Choroid plexus epithelial cell (primary cell): ENCODE data around the gene ACOT11.

ENCODE experiments used
- DNase-seq: peaks from one replicate; pipeline ENCODE4 v3.0.0-alpha.2; 2010; ENCODE audit warnings: low read depth
- H3K4me3 ChIP-seq: 2 replicates; pipeline ENCODE4 v1.5.1; 2011; ENCODE audit warnings: low read depth, mild to moderate bottlenecking, control low read depth, low read length, moderate library complexity
- TF ChIP-seq, protein P1 (sequence below): conservative IDR thresholded peaks from 2 replicates; pipeline ENCODE4 v1.5.1; 2011; ENCODE audit warnings: low read depth, mild to moderate bottlenecking, control low read depth, inconsistent platforms, low read length, moderate library complexity

ACOT11 gene

DNA sequence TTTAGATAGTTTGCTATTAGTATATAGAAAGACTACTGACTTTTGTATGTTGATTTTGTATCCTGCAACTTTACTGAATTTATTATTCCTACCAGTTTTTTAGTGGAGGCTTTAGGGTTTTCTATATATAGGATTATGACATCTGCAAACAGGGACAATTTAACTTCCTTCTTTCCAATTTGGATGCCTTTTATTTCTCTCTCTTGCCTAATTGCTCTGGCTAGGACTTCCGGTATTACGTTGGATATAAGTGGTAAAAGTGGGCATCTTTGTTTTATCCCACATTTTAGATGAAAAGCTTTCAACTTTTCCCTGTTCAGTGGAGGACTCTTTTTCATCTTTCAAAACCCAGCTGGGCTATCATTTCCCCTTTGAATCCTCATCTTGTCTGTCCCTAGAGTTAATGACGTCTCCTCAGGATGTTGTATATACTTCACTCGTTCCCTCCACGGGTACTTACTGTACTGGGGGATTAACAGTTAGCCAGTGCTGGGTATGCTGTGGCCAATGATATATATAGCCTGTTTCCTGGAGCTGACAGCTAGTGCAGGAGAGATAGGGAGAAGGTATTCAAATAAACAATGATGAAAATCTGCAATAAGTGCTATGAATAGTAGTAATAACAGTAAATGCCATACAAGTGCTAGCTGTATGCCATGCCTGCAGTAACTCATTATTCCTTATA is 9.8 kb downstream of the ACOT11 start:
- H3K4me3 ChIP-seq: no peak overlapping the region
- TF ChIP-seq, protein P1, sequence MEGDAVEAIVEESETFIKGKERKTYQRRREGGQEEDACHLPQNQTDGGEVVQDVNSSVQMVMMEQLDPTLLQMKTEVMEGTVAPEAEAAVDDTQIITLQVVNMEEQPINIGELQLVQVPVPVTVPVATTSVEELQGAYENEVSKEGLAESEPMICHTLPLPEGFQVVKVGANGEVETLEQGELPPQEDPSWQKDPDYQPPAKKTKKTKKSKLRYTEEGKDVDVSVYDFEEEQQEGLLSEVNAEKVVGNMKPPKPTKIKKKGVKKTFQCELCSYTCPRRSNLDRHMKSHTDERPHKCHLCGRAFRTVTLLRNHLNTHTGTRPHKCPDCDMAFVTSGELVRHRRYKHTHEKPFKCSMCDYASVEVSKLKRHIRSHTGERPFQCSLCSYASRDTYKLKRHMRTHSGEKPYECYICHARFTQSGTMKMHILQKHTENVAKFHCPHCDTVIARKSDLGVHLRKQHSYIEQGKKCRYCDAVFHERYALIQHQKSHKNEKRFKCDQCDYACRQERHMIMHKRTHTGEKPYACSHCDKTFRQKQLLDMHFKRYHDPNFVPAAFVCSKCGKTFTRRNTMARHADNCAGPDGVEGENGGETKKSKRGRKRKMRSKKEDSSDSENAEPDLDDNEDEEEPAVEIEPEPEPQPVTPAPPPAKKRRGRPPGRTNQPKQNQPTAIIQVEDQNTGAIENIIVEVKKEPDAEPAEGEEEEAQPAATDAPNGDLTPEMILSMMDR: no peak
- no peak for DNase-seq

DNA sequence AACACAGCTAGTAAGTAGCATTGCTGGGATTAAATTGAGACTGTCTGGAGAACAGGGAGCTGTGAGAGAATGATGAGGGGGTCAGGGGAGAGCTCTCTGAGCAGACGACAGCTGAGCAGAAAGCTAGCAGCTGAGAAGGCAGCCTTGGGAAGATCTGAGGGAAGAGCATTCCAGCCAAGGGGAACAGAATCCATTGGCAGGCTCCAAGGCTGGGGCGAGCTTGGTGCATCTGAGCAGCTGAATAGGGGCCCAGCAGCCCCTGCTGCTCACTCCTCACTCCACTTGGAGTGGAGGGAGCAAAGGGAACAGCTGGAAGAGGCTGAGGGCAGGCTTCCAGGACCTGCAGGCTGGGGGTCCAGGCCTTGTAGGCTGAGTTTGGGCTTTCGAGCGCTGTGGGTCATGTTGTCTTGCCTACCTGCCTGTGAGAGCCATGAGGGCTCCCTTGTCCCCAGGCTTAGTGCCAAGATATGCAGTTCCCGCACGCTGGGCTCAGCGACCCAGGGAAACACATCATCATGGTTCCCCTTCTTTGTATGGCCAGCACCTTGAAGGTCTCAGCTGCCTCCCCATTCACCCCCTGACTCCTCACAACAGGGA is 10.5 kb downstream of the ACOT11 start:
- DNase-seq: no peak
- TF ChIP-seq, protein P1: no peak
- H3K4me3 ChIP-seq: no peak overlapping the region

DNA sequence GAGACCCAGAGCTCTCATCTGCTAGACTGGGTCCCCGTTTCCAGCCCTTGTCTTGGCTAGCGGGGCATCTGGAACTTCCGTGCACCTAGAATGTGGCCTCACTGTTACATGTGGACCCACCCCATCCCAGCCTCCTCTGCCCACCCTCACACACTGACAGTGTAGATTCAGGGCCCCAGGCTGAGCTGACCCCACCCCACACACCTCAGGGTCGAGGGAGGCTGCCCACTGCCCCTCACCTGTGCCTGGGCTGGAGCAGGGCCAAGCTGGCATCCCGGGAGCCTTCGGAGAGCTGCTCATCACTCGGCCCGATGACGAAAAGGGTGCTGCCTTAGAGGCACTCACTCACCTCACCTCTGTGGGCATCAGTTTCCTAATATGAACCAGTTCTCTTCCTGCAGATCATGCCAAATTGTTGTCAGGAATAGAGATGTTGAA is 11.1 kb downstream of the ACOT11 start:
- no peak overlapping the region for H3K4me3 ChIP-seq
- TF ChIP-seq, protein P1: no peak
- no peak for DNase-seq

DNA sequence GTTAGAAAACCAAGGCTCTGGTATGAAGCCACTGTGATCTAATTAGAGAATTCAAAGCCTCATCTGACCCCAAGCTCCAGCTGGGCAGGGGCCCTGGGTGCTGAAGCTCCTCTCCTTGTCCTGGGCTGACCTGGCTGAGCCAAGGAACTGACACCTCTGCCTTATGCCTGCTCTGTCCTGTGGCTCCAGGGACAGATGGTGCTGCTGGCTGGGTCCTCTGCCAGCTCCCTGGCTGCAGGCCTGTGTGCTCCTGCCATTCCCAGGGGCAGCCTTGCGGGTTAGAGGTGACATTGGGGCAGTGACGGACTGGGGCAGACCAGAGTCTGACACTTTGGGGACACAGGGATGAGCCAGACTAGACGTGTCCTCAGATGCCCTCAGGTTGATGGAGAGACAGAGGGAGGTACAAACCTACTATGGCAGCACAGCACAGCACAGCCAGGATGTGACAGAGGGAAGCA is 11.8 kb downstream of the ACOT11 start:
- DNase-seq: no peak
- no peak overlapping the region for H3K4me3 ChIP-seq
- TF ChIP-seq, protein P1: no peak

DNA sequence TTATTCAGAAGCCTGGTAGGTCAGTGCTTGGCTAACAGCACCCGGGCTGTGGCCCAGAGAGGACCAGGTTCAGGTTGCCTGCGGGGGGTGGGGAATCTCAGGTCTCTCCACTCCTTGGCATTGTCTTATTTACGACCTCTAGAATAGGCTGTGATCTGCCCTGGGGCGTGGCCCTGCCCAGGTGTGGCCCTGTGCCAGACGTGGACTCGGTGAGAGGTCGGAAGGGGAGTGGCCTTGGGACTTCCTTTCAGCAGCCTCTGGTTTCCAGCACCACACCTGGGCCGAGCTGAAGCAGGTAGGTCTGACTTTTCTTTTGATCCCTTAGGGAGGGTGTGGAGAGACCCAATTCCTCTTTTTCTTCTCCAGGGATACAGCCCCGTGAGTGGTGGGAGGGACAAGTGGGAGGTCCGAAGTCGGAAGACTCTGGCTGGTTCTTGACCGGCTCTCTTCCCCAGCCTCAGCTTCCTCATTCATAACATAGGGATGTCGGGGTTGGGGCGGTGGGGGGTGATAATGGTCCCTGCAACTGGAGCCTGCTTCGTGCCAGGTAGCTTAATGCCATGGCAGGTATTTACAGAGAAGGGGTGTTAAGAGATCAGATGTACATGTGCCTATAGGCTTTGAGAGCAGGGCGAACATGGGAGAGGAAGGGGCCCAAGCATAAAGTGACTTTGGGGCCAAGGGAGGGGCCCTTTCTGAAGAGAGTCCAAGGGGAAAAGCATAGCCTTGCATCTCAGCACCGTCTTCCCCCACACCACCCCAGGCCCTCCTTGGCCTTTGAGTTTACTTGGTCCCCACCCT is 16.5 kb downstream of the ACOT11 start:
- DNase-seq: no peak
- no peak overlapping the region for H3K4me3 ChIP-seq
- TF ChIP-seq, protein P1: no peak

DNA sequence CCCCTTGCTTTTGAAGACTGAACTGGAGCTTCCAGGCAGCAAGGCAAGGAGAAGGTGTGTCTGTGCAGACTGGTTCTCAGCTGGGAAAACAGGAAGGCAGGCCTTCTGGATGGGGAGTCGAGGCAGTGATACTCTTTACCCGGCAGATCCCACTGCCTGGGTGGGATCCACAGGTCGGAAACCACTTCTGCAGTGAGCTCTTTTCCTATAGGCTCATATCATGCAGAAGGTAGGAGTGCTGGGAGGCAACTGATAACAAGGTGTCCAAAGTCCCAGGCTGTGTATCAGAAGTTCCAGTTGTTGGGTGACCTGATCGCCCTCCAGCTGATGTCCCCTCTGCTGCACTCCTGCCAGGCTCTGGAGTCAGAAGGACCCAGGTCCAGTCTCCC is 17.1 kb downstream of the ACOT11 start:
- H3K4me3 ChIP-seq: no peak overlapping the region
- no peak for DNase-seq
- TF ChIP-seq, protein P1: no peak
